Uterus (tissue), 4 donors: ENCODE results near the gene DCAF10. TPM values are rescaled to one million over a fixed set of nuclear protein-coding genes. Genes with fewer than 3 reads are reported as not detected.
"Not testable (repeated sequence)": the region's sequence is repeated elsewhere in the genome, so short reads cannot be mapped to it uniquely, and the experiment has no call there.

Experiments used
- DNase-seq, 2 donors: peaks; one replicate each; pipeline ENCODE4 v3.0.0-alpha.2; 2019 to 2020
- H3K27ac ChIP-seq, 2 donors: fragments of 200-600 bp; sonication (generic); 1 replicate in 1 of 2; 2 replicates in 1 of 2; pipeline ENCODE4 v1.5.1; 2016 to 2018
- H3K27me3 ChIP-seq, 2 donors: fragments of 200-600 bp; sonication (generic); one replicate each; pipeline ENCODE4 v1.5.1; 2018 to 2019; ENCODE audit warnings: control low read depth in 1 of 2
- H3K36me3 ChIP-seq, 2 donors: fragments of 200-600 bp; sonication (generic); one replicate each; pipeline ENCODE4 v1.5.1; 2019; ENCODE audit warnings: control low read depth in 1 of 2
- H3K4me1 ChIP-seq, 2 donors: fragments of 200-600 bp; sonication (generic); one replicate each; pipeline ENCODE4 v1.5.1; 2018 to 2019; ENCODE audit warnings: control low read depth in 1 of 2
- H3K4me3 ChIP-seq, 2 donors: fragments of 200-600 bp; sonication (generic); 1 replicate in 1 of 2; 2 replicates in 1 of 2; pipeline ENCODE4 v1.5.1; 2018 to 2019; ENCODE audit warnings: mild to moderate bottlenecking in 1 of 2
- H3K9me3 ChIP-seq, 2 donors: fragments of 200-600 bp; sonication (generic); one replicate each; pipeline ENCODE4 v1.5.1; 2019; ENCODE audit warnings: control low read depth in 1 of 2
- CTCF ChIP-seq, 4 experiments: fragments of 200-600 bp in 2 of 4; fragments of 450-650 bp in 2 of 4; sonication (generic) in 2 of 4; IDR thresholded peaks; one replicate each; pipeline ENCODE4 v1.5.1; 2016 to 2019; ENCODE audit warnings: antibody characterized with exemption in 4 of 4, mild to moderate bottlenecking in 2 of 4, moderate library complexity in 1 of 4
- POLR2A ChIP-seq, 2 donors: fragments of 450-650 bp; IDR thresholded peaks; one replicate each; pipeline ENCODE4 v1.6.1; 2016; ENCODE audit warnings: antibody characterized with exemption in 2 of 2, mild to moderate bottlenecking in 1 of 2, moderate library complexity in 1 of 2
- intact Hi-C: fragments of 100-400 bp; cut with DNase I; formaldehyde crosslinking; loops from one replicate; pipeline ENCODE4 v1.15.1; 2023; ENCODE audit warnings: low total_unique reads
- total RNA-seq, 4 donors: library from RNA; depleted of rRNA in 3 of 4; stranded (reverse); fragments of >200 nt in 3 of 4; gene quantifications; one replicate each; pipeline versions ENCODE4 v1.1.0 to v1.2.4, GENCODE V29; 2014 to 2023
- donor health status: DM: yes; HTN: yes; CAD: no.

DCAF10 gene, protein sequence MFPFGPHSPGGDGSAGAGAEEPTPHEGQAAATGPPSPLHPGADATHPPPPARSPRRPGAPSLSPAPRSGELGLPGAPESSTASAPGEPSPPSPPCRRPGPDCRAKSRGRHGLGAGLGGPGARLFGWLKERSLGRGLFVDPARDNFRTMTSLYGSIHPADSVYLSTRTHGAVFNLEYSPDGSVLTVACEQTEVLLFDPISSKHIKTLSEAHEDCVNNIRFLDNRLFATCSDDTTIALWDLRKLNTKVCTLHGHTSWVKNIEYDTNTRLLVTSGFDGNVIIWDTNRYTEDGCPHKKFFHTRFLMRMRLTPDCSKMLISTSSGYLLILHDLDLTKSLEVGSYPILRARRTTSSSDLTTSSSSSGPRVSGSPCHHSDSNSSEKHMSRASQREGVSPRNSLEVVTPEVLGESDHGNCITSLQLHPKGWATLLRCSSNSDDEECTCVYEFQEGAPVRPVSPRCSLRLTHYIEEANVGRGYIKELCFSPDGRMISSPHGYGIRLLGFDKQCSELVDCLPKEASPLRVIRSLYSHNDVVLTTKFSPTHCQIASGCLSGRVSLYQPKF
- total RNA-seq = 10 to 100 TPM; 10.8 to 34.8 (median 29.6) TPM

- Histone ChIP-seq H3K4me1 (peaks cover 8 to 23% of the 10 kb centered on the region in 2 donors), H3K27me3 (no peaks in the 10 kb centered on the region), H3K36me3 (no peaks in the 10 kb centered on the region), H3K9me3 (no peaks in the 10 kb centered on the region), H3K27ac (peak within 1 kb of the TSS; percentile 75 to 76), H3K4me3 (peak within 1 kb of the TSS; percentile 79 to 81)
- DNase-seq = peak; percentile 76 to 85
- peak in 1 of 2 donors; percentile 71 for TF ChIP-seq POLR2A (IDR thresholded peaks at IDR 0.05)
- peak in 2 of 4 experiments; percentile 29 to 48 for TF ChIP-seq CTCF (IDR thresholded peaks at IDR 0.05)
- intact Hi-C loops = no loop called here
These were observed at the start of gene DCAF10 for GRCh38 chr9:37800631-37801286. Gene DCAF10 (plus strand): TSS chr9:37800797. CDS start chr9:37800867, 70 bp downstream.

- Histone ChIP-seq H3K4me1 (no peaks in the 10 kb centered on the region), H3K9me3 (no peaks in the 10 kb centered on the region), H3K36me3 (no peaks in the 10 kb centered on the region), H3K27me3 (no peaks in the 10 kb centered on the region), H3K4me3 (no peak overlapping the region), H3K27ac (no peak overlapping the region)
- no peak for DNase-seq
- TF ChIP-seq POLR2A (IDR thresholded peaks at IDR 0.05) (no peak), CTCF (IDR thresholded peaks at IDR 0.05) (no peak)
- intact Hi-C loops = no loop called here
These were observed 49.4 kb upstream of the DCAF10 start for GRCh38 chr9:37751186-37751585.

DNA sequence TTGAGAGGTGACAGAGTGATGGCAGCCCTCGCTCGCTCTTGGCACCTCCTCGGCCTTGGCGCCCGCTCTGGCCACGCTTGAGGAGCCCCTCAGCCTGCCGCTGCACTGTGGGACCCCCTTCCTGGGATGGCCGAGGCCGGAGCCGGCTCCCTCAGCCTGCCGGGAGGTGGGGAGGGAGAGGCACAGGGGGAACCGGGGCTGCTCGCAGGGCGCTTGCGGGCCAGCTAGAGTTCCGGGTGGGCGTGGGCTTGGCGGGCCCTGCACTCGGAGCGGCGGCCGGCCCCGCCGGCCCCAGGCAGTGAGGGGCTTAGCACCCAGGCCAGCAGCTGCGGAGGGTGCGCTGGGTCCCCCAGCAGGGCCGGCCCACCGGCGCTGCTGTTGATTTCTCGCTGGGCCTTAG is 48.9 kb upstream of the DCAF10 start:
- intact Hi-C loops, H3K9me3 ChIP-seq, H3K27ac ChIP-seq, H3K4me1 ChIP-seq, H3K4me3 ChIP-seq, H3K36me3 ChIP-seq, H3K27me3 ChIP-seq, DNase-seq: not testable (repeated sequence)

DNA sequence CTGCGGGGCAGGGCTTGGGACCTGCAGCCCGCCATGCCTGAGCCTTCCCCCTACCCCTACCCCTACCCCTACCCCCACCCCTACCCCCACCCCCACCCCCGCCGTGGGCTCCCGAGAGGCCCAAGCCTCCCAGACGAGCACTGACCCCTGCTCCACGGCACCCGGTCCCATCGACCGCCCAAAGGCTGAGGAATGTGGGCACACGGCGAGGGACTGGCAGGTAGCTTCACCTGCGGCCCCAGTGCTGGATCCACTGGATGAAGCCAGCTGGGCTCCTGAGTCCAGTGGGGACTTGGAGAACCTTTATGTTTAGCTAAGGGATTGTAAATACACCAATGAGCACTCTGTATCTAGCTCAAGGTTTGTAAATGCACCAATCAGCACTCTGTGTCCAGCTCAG is 48.5 kb upstream of the DCAF10 start:
- H3K27me3 ChIP-seq, H3K9me3 ChIP-seq, H3K4me1 ChIP-seq, H3K36me3 ChIP-seq, DNase-seq, H3K27ac ChIP-seq, intact Hi-C loops, H3K4me3 ChIP-seq: not testable (repeated sequence)

- DNase-seq = no peak
- H3K27ac ChIP-seq = peak overlapping the region; percentile 82 to 91
- H3K9me3 ChIP-seq = no peaks in the 10 kb centered on the region
- no peaks in the 10 kb centered on the region for H3K27me3 ChIP-seq
- intact Hi-C loops = no loop called here
- TF ChIP-seq POLR2A (IDR thresholded peaks at IDR 0.05) = no peak
- TF ChIP-seq CTCF (IDR thresholded peaks at IDR 0.05) = no peak
- no peaks in the 10 kb centered on the region for H3K4me1 ChIP-seq
- H3K36me3 ChIP-seq = no peaks in the 10 kb centered on the region
- H3K4me3 ChIP-seq = peak overlapping the region; percentile 64 to 97
These were observed 47.7 kb upstream of the DCAF10 start for GRCh38 chr9:37752642-37753488.
